IMR-90 (cell line): Measurements from ENCODE around the gene GRID1. TPM values are rescaled to one million over a fixed set of nuclear protein-coding genes. Genes with fewer than 3 reads are reported as not detected.

Experiments
- ATAC-seq: fragments of 200-7000 bp; cut with Tn5 transposase; 2 replicates; pipeline ENCODE4 v1.9.1; 2020; ENCODE audit warnings: low read depth, mild to moderate bottlenecking, moderate library complexity
- BruUV-seq: library from RNA; stranded (reverse); fragments of 400-500 nt; replicated peaks from 2 replicates; lab custom pipeline; 2021; lab: Mats Ljungman, UMichigan
- CTCF ChIA-PET: fragments of 300-600 bp; formaldehyde crosslinking; extraction: SDS; loops from one replicate; lab custom pipeline; 2021; ENCODE audit warnings: antibody characterized with exemption; lab: Yijun Ruan, JAX
- POLR2A ChIA-PET: fragments of 300-600 bp; sonication (Branson Sonifier 250); formaldehyde crosslinking; loops from one replicate; lab custom pipeline; 2022; ENCODE audit warnings: antibody characterized with exemption; ENCODE audit not compliant: unreplicated experiment; lab: Charles Lee
- DNase-seq: peaks from one replicate; pipeline ENCODE4 v3.0.0; 2013
- H2AFZ ChIP-seq: replicated peaks from 2 replicates; pipeline ENCODE3; 2013; ENCODE audit warnings: low read length, mild to moderate bottlenecking; ENCODE audit not compliant: poor library complexity
- H2AK5ac ChIP-seq: 2 replicates; pipeline ENCODE4 v1.6.1; 2013; ENCODE audit warnings: low read depth, low read length, inconsistent platforms
- H2AK9ac ChIP-seq: replicated peaks from 2 replicates; pipeline ENCODE3; 2013; ENCODE audit warnings: mild to moderate bottlenecking, low read depth, low read length, moderate library complexity; ENCODE audit not compliant: poor library complexity
- H2BK120ac ChIP-seq: 2 replicates; pipeline ENCODE4 v1.6.1; 2013; ENCODE audit warnings: low read depth, low read length, inconsistent platforms
- H2BK15ac ChIP-seq: 3 replicates; pipeline ENCODE4 v1.6.1; 2013; ENCODE audit warnings: low read depth, low read length, inconsistent platforms
- H2BK20ac ChIP-seq: 2 replicates; pipeline ENCODE4 v1.6.1; 2013; ENCODE audit warnings: low read depth, mild to moderate bottlenecking, inconsistent platforms, low read length, moderate library complexity
- H2BK5ac ChIP-seq: 2 replicates; pipeline ENCODE4 v1.6.1; 2013; ENCODE audit warnings: mild to moderate bottlenecking, low read depth, low read length, inconsistent platforms; ENCODE audit not compliant: poor library complexity, severe bottlenecking
- H3K14ac ChIP-seq: replicated peaks from 2 replicates; pipeline ENCODE4 v1.6.1; 2013; ENCODE audit warnings: low read depth, low read length, inconsistent platforms
- H3K18ac ChIP-seq: 2 replicates; pipeline ENCODE4 v1.6.1; 2013; ENCODE audit warnings: low read depth, low read length, control low read depth
- H3K23ac ChIP-seq: 2 replicates; pipeline ENCODE4 v1.6.1; 2013; ENCODE audit warnings: low read depth, low read length, inconsistent platforms
- H3K27ac ChIP-seq: 2 replicates; pipeline ENCODE4 v1.5.1; 2013; ENCODE audit warnings: mild to moderate bottlenecking, control low read depth, low read length; ENCODE audit not compliant: insufficient read depth
- H3K27me3 ChIP-seq: 2 replicates; pipeline ENCODE4 v1.6.1; 2013; ENCODE audit warnings: low read length; ENCODE audit not compliant: control insufficient read depth, insufficient read depth
- H3K36me3 ChIP-seq: 2 replicates; pipeline ENCODE4 v1.6.1; 2013; ENCODE audit warnings: low read length, mixed read lengths; ENCODE audit not compliant: control insufficient read depth, insufficient read depth
- H3K4ac ChIP-seq: 2 replicates; pipeline ENCODE4 v1.6.1; 2013; ENCODE audit warnings: low read depth, low read length, inconsistent platforms
- H3K4me1 ChIP-seq: 2 replicates; pipeline ENCODE4 v1.6.1; 2013; ENCODE audit warnings: low read length, mixed read lengths; ENCODE audit not compliant: control insufficient read depth, insufficient read depth
- H3K4me2 ChIP-seq: 2 replicates; pipeline ENCODE4 v1.6.1; 2013; ENCODE audit warnings: low read depth, mild to moderate bottlenecking, control low read depth, low read length, moderate library complexity
- H3K4me3 ChIP-seq: 2 replicates; pipeline ENCODE4 v1.5.1; 2013; ENCODE audit warnings: low read depth, mild to moderate bottlenecking, control low read depth, low read length, moderate library complexity; ENCODE audit not compliant: insufficient read depth
- H3K56ac ChIP-seq: 2 replicates; pipeline ENCODE4 v1.6.1; 2013; ENCODE audit warnings: low read length, inconsistent platforms; ENCODE audit not compliant: insufficient read depth; ENCODE audit errors: extremely low read depth
- H3K79me1 ChIP-seq, 2 experiments: 2 replicates each; pipeline ENCODE4 v1.6.1; 2013; ENCODE audit warnings: low read length in 2 of 2, inconsistent platforms in 1 of 2, low read depth in 1 of 2
- H3K9ac ChIP-seq: 2 replicates; pipeline ENCODE4 v1.6.1; 2013; ENCODE audit warnings: low read depth, low read length, control low read depth
- H3K9me1 ChIP-seq: 2 replicates; pipeline ENCODE4 v1.6.1; 2013; ENCODE audit warnings: low read length, inconsistent platforms; ENCODE audit not compliant: insufficient read depth
- H3K9me3 ChIP-seq: 2 replicates; pipeline ENCODE4 v1.6.1; 2013; ENCODE audit warnings: low read length; ENCODE audit not compliant: control insufficient read depth, insufficient read depth
- H4K20me1 ChIP-seq: 2 replicates; pipeline ENCODE4 v1.6.1; 2013; ENCODE audit warnings: low read length, inconsistent platforms; ENCODE audit not compliant: insufficient read depth
- H4K5ac ChIP-seq: 2 replicates; pipeline ENCODE4 v1.6.1; 2013; ENCODE audit warnings: mild to moderate bottlenecking, low read depth, low read length, control low read depth
- H4K8ac ChIP-seq, 2 experiments: 2 replicates each; pipeline ENCODE4 v1.6.1; 2013; ENCODE audit warnings: low read depth in 2 of 2, low read length in 2 of 2, control low read depth in 1 of 2, inconsistent platforms in 1 of 2
- H4K91ac ChIP-seq: 2 replicates; pipeline ENCODE4 v1.6.1; 2013; ENCODE audit warnings: low read depth, low read length, inconsistent platforms; ENCODE audit not compliant: insufficient read depth
- CTCF ChIP-seq: conservative IDR thresholded peaks from 2 replicates; pipeline ENCODE4 v1.5.1; 2012; ENCODE audit warnings: mild to moderate bottlenecking, low read depth, low read length, improper control_type of control experiment
- WGBS, 2 experiments: methylation state at CpG; one replicate each; pipeline versions ENCODE4 v1.1.5 to v1.1.7; 2013; ENCODE audit warnings: missing lambda C conversion rate in 2 of 2; ENCODE audit not compliant: insufficient read length in 1 of 2; ENCODE audit errors: extremely low coverage in 2 of 2; 5-methylcytosine and 5-hydroxymethylcytosine counted together
- dilution Hi-C: fragments of 300-500 bp; cut with HindIII; formaldehyde crosslinking; loops from one replicate; pipeline ENCODE4 v1.14.3; 2018; ENCODE audit warnings: low sequenced_read_pairs; ENCODE audit not compliant: unreplicated experiment
- in situ Hi-C: fragments of 300-500 bp; cut with MboI; formaldehyde crosslinking; loops from 3 replicates; pipeline ENCODE4 v1.14.3; 2019; ENCODE audit warnings: low sequenced_read_pairs, inconsistent platforms, mixed read lengths
- intact Hi-C: fragments of 100-400 bp; cut with micrococcal nuclease; formaldehyde crosslinking; loops from 2 replicates; pipeline ENCODE4 v1.10.0; 2022
- polyA plus RNA-seq, 3 experiments: library from polyadenylated mRNA; depleted of rRNA; stranded (reverse); fragments of >200 nt; gene quantifications; 2 replicates each; pipeline ENCODE4 v1.2.3, GENCODE V29; 2012; ENCODE audit warnings: low replicate concordance in 1 of 3
- total RNA-seq: library from RNA; depleted of rRNA; stranded (reverse); fragments of >200 nt; gene quantifications from 2 replicates; pipeline ENCODE4 v1.2.3, GENCODE V29; 2012
- TF ChIP-seq, protein P1 (sequence below): fragments of 150-350 bp; IDR thresholded peaks from 2 replicates; pipeline ENCODE4 v1.6.1; 2016; ENCODE audit warnings: low read depth, mild to moderate bottlenecking, low read length, moderate library complexity, borderline replicate concordance

GRID1 gene
- total and polyA plus RNA-seq, 2 of the 4 experiments (the other 2 are of a cell fraction): not detected

DNA sequence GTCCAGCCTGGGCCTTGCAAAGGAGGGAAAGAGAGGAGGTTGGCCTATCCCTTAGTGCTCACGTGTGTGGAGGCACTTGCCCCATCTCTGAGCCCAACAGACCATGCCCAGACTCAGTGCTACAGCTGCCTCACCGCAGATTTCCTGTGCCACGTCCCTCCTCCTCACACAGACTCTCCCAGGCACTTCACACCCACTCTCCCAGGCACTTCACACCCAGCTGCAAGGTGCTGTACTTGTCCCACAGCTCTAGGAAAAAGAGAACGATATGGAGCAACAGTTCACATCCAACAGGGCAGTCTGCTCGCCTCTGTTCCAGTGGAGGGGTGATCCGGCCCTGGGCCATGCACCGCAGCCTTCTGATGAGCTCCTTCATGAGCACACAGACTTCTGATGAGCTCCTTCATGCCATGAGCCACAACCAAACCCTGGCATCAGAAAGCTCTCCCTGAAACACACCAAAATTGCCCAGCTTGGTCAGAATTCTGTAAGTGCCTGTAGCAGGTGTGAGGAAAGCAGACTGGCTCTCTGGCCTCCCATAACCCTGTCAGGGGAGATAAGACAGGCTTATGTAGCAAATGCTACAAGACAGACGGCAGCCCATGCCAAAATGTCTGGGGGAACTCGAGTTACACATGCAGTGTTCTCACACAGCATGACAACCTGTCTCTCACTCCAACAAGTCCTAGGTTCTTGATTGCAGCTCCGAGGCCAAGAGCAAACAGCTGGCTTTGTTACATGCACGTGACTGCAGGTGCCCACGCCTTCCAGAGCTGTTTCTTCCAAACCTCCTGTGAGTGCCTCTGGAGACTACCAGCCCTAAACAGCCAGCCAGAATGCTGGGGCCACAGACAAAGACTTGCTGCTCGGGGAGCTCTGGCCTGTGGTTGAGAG is 348.5 kb downstream of the GRID1 start:
- H4K8ac ChIP-seq: no peak overlapping the region
- H4K20me1 ChIP-seq: no peaks in the 10 kb centered on the region
- in situ Hi-C loops (no loop called here), intact Hi-C loops (no loop called here), dilution Hi-C loops (no loop called here)
- no peak overlapping the region for H2BK5ac ChIP-seq
- ChIA-PET CTCF (no interaction called here), POLR2A (no interaction called here)
- peaks cover 15% of the 10 kb centered on the region; the same call in 1 of the 2 replicates for H3K9me3 ChIP-seq
- H3K27ac ChIP-seq: no peak overlapping the region
- H2AK9ac ChIP-seq: no peak overlapping the region
- 0% methylated on average over 3 of the region's 13 CpGs; no CpG with 5 or more reads in 1 of the 2 experiments for WGBS, 2 experiments
- ATAC-seq (no peak), DNase-seq (no peak)
- no peak overlapping the region for H3K4ac ChIP-seq
- no peak overlapping the region for H4K91ac ChIP-seq
- BruUV-seq: no TSS peak
- no peak overlapping the region for H3K14ac ChIP-seq
- no peaks in the 10 kb centered on the region for H3K9me1 ChIP-seq
- H2AK5ac ChIP-seq: no peak overlapping the region
- no peak overlapping the region for H3K4me2 ChIP-seq
- H3K27me3 ChIP-seq: no peaks in the 10 kb centered on the region
- no peaks in the 10 kb centered on the region for H3K79me1 ChIP-seq
- TF ChIP-seq, protein P1, sequence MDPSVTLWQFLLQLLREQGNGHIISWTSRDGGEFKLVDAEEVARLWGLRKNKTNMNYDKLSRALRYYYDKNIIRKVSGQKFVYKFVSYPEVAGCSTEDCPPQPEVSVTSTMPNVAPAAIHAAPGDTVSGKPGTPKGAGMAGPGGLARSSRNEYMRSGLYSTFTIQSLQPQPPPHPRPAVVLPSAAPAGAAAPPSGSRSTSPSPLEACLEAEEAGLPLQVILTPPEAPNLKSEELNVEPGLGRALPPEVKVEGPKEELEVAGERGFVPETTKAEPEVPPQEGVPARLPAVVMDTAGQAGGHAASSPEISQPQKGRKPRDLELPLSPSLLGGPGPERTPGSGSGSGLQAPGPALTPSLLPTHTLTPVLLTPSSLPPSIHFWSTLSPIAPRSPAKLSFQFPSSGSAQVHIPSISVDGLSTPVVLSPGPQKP: no peak
- no peak for TF ChIP-seq CTCF
- H3K23ac ChIP-seq: no peak overlapping the region
- no peak overlapping the region for H2AFZ ChIP-seq
- H2BK20ac ChIP-seq: no peak overlapping the region
- H3K4me3 ChIP-seq: no peak overlapping the region
- no peak overlapping the region for H2BK120ac ChIP-seq
- no peaks in the 10 kb centered on the region for H3K4me1 ChIP-seq
- H3K18ac ChIP-seq: no peak overlapping the region
- H3K9ac ChIP-seq: no peak overlapping the region
- no peaks in the 10 kb centered on the region for H3K36me3 ChIP-seq
- H3K56ac ChIP-seq: no peak overlapping the region
- H4K5ac ChIP-seq: no peak overlapping the region
- H2BK15ac ChIP-seq: no peak overlapping the region
